Measurements from ENCODE around the gene TOR1AIP2. TPM values are rescaled to one million over a fixed set of nuclear protein-coding genes. Genes with fewer than 3 reads are reported as not detected.
"Not testable (repeated sequence)": the region's sequence is repeated elsewhere in the genome, so short reads cannot be mapped to it uniquely, and the experiment has no call there.

The TOR1AIP2 gene
- total RNA-seq, 1 experiment from 2014 or later, result 100 TPM

GRCh38 chr1:179848233-179848632 lies 29.4 kb downstream of the TOR1AIP2 start:
- H3K4me1 ChIP-seq (ENCODE audit: insufficient read depth, low read length, poor library complexity, severe bottlenecking), result no peaks in the 10 kb centered on the region
- H3K36me3 ChIP-seq (ENCODE audit: insufficient read depth, low read length, poor library complexity, severe bottlenecking), result peaks cover 77% of the 10 kb centered on the region
- BruUV-seq (replicated peaks), result no TSS peak
- no peak for DNase-seq (ENCODE audit: low spot score)
- intact Hi-C loops (cut with micrococcal nuclease; ENCODE audit: unreplicated experiment), result no loop called here
- no peak overlapping the region for H3K27ac ChIP-seq (ENCODE audit: low read depth, low read length, poor library complexity, severe bottlenecking)
- ChIA-PET POLR2A (ENCODE audit: low non-redundant PET) (no interaction called here), CTCF (no interaction called here)
- H3K9me3 ChIP-seq (ENCODE audit: low read depth, low read length, poor library complexity, severe bottlenecking), result no peaks in the 10 kb centered on the region
- H3K27me3 ChIP-seq (replicated peaks; ENCODE audit: insufficient read depth, low read depth, low read length, poor library complexity), result no peaks in the 10 kb centered on the region
- no peak overlapping the region for H3K4me3 ChIP-seq (ENCODE audit: low read depth, low read length, poor library complexity, severe bottlenecking)
- no peak for TF ChIP-seq CTCF (conservative IDR thresholded peaks at IDR 0.05; ENCODE audit: low read depth, low read length)

- Histone ChIP-seq H3K36me3 (ENCODE audit: insufficient read depth, low read length, poor library complexity, severe bottlenecking) (peaks cover 10% of the 10 kb centered on the region), H3K4me3 (ENCODE audit: low read depth, low read length, poor library complexity, severe bottlenecking) (no peak overlapping the region), H3K9me3 (ENCODE audit: low read depth, low read length, poor library complexity, severe bottlenecking) (no peaks in the 10 kb centered on the region), H3K27me3 (replicated peaks; ENCODE audit: insufficient read depth, low read depth, low read length, poor library complexity) (no peaks in the 10 kb centered on the region), H3K27ac (ENCODE audit: low read depth, low read length, poor library complexity, severe bottlenecking) (no peak overlapping the region), H3K4me1 (ENCODE audit: insufficient read depth, low read length, poor library complexity, severe bottlenecking) (peaks cover 6% of the 10 kb centered on the region)
- BruUV-seq (replicated peaks), result no TSS peak
- intact Hi-C loops (cut with micrococcal nuclease; ENCODE audit: unreplicated experiment), result no loop called here
- DNase-seq (ENCODE audit: low spot score), result no peak
- CTCF ChIA-PET, result no interaction called here
- no peak for TF ChIP-seq CTCF (conservative IDR thresholded peaks at IDR 0.05; ENCODE audit: low read depth, low read length)
- TF ChIP-seq EZH2 (IDR thresholded peaks at IDR 0.05; ENCODE audit: borderline replicate concordance, low read depth, low read length, poor library complexity, severe bottlenecking), result no peak
- POLR2A ChIA-PET (ENCODE audit: low non-redundant PET), result no interaction called here
These were observed 37.5 kb downstream of the TOR1AIP2 start for GRCh38 chr1:179840107-179840506.

GRCh38 chr1:179836686-179837445 lies 40.7 kb downstream of the TOR1AIP2 start:
- intact Hi-C loops (cut with micrococcal nuclease; ENCODE audit: unreplicated experiment); H3K27ac ChIP-seq (ENCODE audit: low read depth, low read length, poor library complexity, severe bottlenecking); POLR2A ChIA-PET (ENCODE audit: low non-redundant PET); DNase-seq (ENCODE audit: low spot score); H3K9me3 ChIP-seq (ENCODE audit: low read depth, low read length, poor library complexity, severe bottlenecking); H3K4me1 ChIP-seq (ENCODE audit: insufficient read depth, low read length, poor library complexity, severe bottlenecking); H3K27me3 ChIP-seq (replicated peaks; ENCODE audit: insufficient read depth, low read depth, low read length, poor library complexity); BruUV-seq (replicated peaks); H3K4me3 ChIP-seq (ENCODE audit: low read depth, low read length, poor library complexity, severe bottlenecking); H3K36me3 ChIP-seq (ENCODE audit: insufficient read depth, low read length, poor library complexity, severe bottlenecking): not testable (repeated sequence)
- CTCF ChIA-PET, result interaction anchor here (1.0 kb wide), 1 partner anchor 27 kb away, joined by 3 read pairs; no protein-coding TSS in a partner anchor

Measured in A673 (cell line).